PFSK-1 (cell line): ENCODE results near the gene PCP2.

Experiments
- FOXP2 ChIP-seq: optimal IDR thresholded peaks from 2 replicates; pipeline ENCODE3; 2011; ENCODE audit warnings: borderline replicate concordance, control low read depth, inconsistent platforms; ENCODE audit not compliant: insufficient read depth; ENCODE audit errors: extremely low read length, extremely low read depth
- POLR2AphosphoS5 ChIP-seq: IDR thresholded peaks from 2 replicates; pipeline ENCODE4 v1.6.1; 2012; ENCODE audit warnings: low read depth, mild to moderate bottlenecking, control low read depth, low read length, moderate library complexity
- SIN3A ChIP-seq: IDR thresholded peaks from 2 replicates; pipeline ENCODE4 v1.6.1; 2012; ENCODE audit warnings: mild to moderate bottlenecking, low read length, moderate library complexity, borderline replicate concordance; ENCODE audit not compliant: insufficient read depth
- TAF1 ChIP-seq: IDR thresholded peaks from 2 replicates; pipeline ENCODE4 v1.6.1; 2012; ENCODE audit warnings: low read length, control low read depth, borderline replicate concordance; ENCODE audit not compliant: insufficient read depth
- TF ChIP-seq, protein P1 (sequence below), 2 experiments: IDR thresholded peaks; 2 replicates each; pipeline versions ENCODE4 v1.6.1 to v1.8.0; 2011 to 2012; ENCODE audit warnings: low read depth in 2 of 2, low read length in 2 of 2, control low read depth in 1 of 2, inconsistent platforms in 1 of 2, mild to moderate bottlenecking in 1 of 2, moderate library complexity in 1 of 2; ENCODE audit not compliant: insufficient read depth in 1 of 2

Gene PCP2

DNA sequence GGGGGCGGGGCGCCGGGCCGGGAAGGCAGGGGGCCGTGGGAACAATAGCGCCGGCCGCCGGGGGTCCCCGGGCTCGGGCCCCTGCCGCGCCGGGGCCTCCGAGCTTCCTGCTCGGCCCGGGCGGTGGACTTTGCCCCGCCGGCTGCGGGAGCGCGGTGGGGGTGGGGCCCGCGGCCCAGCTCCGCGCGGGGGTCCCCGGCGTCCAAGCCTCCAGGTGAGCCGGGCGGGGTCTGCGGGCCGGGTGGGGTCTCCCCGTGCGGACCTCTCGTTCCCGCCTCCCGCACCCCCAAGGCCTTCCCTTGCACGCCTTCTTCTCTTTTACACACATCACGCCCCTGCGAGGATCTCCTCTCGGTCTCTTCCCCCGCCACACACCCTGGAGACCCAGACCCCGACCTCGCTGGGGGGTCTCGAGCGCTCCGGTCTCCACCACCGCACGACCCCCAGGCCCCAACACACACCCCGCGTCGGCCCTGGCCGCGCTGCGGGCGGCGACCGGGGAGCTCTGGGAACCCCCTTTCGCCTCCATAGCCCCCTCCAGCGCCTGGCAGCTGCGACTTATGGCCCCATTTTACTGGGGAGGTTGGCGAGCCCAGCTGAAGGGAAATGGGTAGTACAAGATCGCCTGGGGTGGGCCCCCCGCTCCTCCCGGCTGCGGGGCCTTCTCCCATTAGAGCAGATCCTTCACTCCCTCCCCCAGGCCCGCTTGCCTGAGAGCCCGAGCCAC lies 37.1 kb downstream of the PCP2 start:
- TF ChIP-seq TAF1 (no peak), SIN3A (no peak), FOXP2 (no peak)
- TF ChIP-seq, protein P1, sequence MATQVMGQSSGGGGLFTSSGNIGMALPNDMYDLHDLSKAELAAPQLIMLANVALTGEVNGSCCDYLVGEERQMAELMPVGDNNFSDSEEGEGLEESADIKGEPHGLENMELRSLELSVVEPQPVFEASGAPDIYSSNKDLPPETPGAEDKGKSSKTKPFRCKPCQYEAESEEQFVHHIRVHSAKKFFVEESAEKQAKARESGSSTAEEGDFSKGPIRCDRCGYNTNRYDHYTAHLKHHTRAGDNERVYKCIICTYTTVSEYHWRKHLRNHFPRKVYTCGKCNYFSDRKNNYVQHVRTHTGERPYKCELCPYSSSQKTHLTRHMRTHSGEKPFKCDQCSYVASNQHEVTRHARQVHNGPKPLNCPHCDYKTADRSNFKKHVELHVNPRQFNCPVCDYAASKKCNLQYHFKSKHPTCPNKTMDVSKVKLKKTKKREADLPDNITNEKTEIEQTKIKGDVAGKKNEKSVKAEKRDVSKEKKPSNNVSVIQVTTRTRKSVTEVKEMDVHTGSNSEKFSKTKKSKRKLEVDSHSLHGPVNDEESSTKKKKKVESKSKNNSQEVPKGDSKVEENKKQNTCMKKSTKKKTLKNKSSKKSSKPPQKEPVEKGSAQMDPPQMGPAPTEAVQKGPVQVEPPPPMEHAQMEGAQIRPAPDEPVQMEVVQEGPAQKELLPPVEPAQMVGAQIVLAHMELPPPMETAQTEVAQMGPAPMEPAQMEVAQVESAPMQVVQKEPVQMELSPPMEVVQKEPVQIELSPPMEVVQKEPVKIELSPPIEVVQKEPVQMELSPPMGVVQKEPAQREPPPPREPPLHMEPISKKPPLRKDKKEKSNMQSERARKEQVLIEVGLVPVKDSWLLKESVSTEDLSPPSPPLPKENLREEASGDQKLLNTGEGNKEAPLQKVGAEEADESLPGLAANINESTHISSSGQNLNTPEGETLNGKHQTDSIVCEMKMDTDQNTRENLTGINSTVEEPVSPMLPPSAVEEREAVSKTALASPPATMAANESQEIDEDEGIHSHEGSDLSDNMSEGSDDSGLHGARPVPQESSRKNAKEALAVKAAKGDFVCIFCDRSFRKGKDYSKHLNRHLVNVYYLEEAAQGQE (IDR thresholded peaks at IDR 0.05; ENCODE audit: insufficient read depth in 1 of 2, low read depth in 2 of 2, low read length in 2 of 2) = no peak

DNA sequence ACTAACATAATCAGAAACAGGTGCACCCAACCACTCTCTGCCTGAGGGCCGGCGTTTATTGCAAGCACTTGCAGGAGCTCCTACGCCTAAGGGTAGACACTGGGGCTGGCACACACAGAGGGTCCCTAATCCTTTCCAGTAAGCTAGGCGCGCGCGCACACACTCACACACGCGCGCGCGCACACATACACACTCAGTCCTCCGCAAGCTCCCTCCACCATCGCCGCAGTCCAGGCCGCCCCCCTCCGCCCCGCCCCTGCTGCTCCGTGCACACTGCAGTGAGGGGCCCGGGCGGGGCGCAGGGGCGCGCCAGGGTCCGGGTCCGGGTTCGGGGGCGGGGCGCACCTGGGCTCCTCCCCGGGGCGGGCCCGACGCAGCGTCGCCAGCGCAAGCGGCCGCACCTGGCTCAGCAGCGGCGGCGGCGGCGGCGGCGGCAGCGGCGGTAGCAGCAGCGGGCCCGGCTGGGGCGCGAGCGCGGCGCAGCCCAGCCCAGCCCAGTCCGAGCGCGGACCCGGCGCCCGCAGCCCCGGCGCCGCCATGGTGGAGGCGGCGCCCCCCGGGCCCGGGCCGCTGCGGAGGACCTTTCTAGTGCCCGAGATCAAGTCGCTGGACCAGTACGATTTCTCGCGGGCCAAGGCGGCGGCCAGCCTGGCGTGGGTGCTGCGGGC lies 37.9 kb downstream of the PCP2 start, which contains the start of gene CAMSAP3:
TSS of gene CAMSAP3 (plus strand) at position 398 of the 668 bp plus-strand sequence. CDS start at position 538, 140 bp downstream.
- TF ChIP-seq, protein P1 (IDR thresholded peaks at IDR 0.05; ENCODE audit: insufficient read depth in 1 of 2, low read depth in 2 of 2, low read length in 2 of 2) = no peak
- TF ChIP-seq POLR2AphosphoS5 = no peak
- TF ChIP-seq SIN3A = no peak
- TF ChIP-seq TAF1 = no peak
- TF ChIP-seq FOXP2 = no peak

DNA sequence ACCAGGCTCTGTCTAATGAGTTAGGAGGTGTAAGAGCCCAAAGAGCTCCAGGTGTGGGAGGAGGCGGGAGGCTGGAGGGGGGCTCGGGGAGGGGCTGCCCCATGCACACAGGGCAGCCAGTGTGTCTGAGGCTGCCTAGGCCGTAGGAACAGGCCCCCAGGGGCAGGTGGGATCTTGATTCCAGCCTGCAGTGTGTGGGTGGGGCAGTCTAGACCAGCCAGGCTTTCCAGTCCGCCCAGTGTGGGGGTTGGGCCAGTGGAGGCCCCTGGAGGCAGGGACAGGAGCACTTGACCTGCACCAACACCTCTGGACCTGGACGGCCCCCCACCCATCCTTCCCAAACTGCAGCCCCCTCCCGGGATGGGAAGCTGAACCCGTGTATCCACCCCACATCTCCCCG lies 43.3 kb downstream of the PCP2 start:
- TF ChIP-seq POLR2AphosphoS5 (no peak), FOXP2 (no peak), TAF1 (no peak), SIN3A (no peak)
- TF ChIP-seq, protein P1 (IDR thresholded peaks at IDR 0.05; ENCODE audit: insufficient read depth in 1 of 2, low read depth in 2 of 2, low read length in 2 of 2) = no peak

DNA sequence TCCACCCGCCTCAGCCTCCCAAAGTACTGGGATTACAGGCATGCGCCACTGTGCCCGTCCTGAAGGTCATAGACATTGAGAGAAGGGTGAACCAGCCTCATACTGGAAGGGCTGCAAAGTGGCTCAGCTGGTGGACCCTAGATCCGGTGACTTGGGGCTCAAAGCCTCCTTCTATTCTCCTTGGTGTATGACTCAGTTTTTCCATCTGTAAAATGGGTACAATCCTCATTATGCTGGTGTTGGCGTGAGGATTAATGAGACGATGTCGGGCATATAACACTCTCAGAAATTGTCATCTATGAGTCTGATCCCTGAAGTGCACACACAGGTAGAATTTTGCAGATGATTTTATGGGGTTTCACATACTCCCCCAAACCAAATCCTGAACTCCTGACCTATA lies 43.7 kb downstream of the PCP2 start:
- TF ChIP-seq TAF1 (no peak), SIN3A (no peak), FOXP2 (no peak), POLR2AphosphoS5 (no peak)
- TF ChIP-seq, protein P1 (IDR thresholded peaks at IDR 0.05; ENCODE audit: insufficient read depth in 1 of 2, low read depth in 2 of 2, low read length in 2 of 2) = no peak
